ENCODE data around the gene CCDC40.

Gene CCDC40

GRCh38 chr17:80009391-80010282 is 26.8 kb upstream of the CCDC40 start:
- Histone ChIP-seq H3K36me3 (ENCODE audit: control insufficient read depth in 1 of 2, insufficient read depth in 2 of 2, low read length in 2 of 2) (peaks cover 7 to 26% of the 10 kb centered on the region in 2 donors), H3K4me1 (ENCODE audit: control insufficient read depth in 1 of 2, insufficient read depth in 2 of 2, low read length in 2 of 2) (peaks cover 0 to 10% of the 10 kb centered on the region in 2 donors), H3K4me3 (ENCODE audit: low read depth in 1 of 2, low read length in 2 of 2) (no peak overlapping the region), H3K9me3 (ENCODE audit: control insufficient read depth in 1 of 2, low read length in 2 of 2) (no peaks in the 10 kb centered on the region), H3K27ac (ENCODE audit: low read length) (no peak overlapping the region), H3K27me3 (ENCODE audit: low read depth, low read length) (no peaks in the 10 kb centered on the region)

- H3K27me3 ChIP-seq (ENCODE audit: low read depth, low read length), result no peaks in the 10 kb centered on the region
- H3K4me1 ChIP-seq (ENCODE audit: control insufficient read depth in 1 of 2, insufficient read depth in 2 of 2, low read length in 2 of 2), result peaks cover 0 to 10% of the 10 kb centered on the region in 2 donors
- H3K9me3 ChIP-seq (ENCODE audit: control insufficient read depth in 1 of 2, low read length in 2 of 2), result no peaks in the 10 kb centered on the region
- H3K27ac ChIP-seq (ENCODE audit: low read length), result no peak overlapping the region
- no peak overlapping the region for H3K4me3 ChIP-seq (ENCODE audit: low read depth in 1 of 2, low read length in 2 of 2)
- H3K36me3 ChIP-seq (ENCODE audit: control insufficient read depth in 1 of 2, insufficient read depth in 2 of 2, low read length in 2 of 2), result peaks cover 7 to 26% of the 10 kb centered on the region in 2 donors
Measured at GRCh38 chr17:80010283-80010858, 26.1 kb upstream of the CCDC40 start.

- H3K4me1 ChIP-seq (ENCODE audit: control insufficient read depth in 1 of 2, insufficient read depth in 2 of 2, low read length in 2 of 2), result peaks cover 0 to 4% of the 10 kb centered on the region in 2 donors
- H3K9me3 ChIP-seq (ENCODE audit: control insufficient read depth in 1 of 2, low read length in 2 of 2), result no peaks in the 10 kb centered on the region
- H3K27ac ChIP-seq (ENCODE audit: low read length), result no peak overlapping the region
- H3K36me3 ChIP-seq (ENCODE audit: control insufficient read depth in 1 of 2, insufficient read depth in 2 of 2, low read length in 2 of 2), result peaks cover 7 to 26% of the 10 kb centered on the region in 2 donors
- no peak overlapping the region for H3K4me3 ChIP-seq (ENCODE audit: low read depth in 1 of 2, low read length in 2 of 2)
- no peaks in the 10 kb centered on the region for H3K27me3 ChIP-seq (ENCODE audit: low read depth, low read length)
Measured at GRCh38 chr17:80011989-80012555, 24.4 kb upstream of the CCDC40 start.

GRCh38 chr17:80012765-80013741 is 23.4 kb upstream of the CCDC40 start:
- Histone ChIP-seq H3K4me1 (ENCODE audit: control insufficient read depth in 1 of 2, insufficient read depth in 2 of 2, low read length in 2 of 2) (peaks cover 0 to 4% of the 10 kb centered on the region in 2 donors), H3K27ac (ENCODE audit: low read length) (no peak overlapping the region), H3K36me3 (ENCODE audit: control insufficient read depth in 1 of 2, insufficient read depth in 2 of 2, low read length in 2 of 2) (peaks cover 4 to 26% of the 10 kb centered on the region in 2 donors), H3K9me3 (ENCODE audit: control insufficient read depth in 1 of 2, low read length in 2 of 2) (no peaks in the 10 kb centered on the region), H3K27me3 (ENCODE audit: low read depth, low read length) (no peaks in the 10 kb centered on the region), H3K4me3 (ENCODE audit: low read depth in 1 of 2, low read length in 2 of 2) (no peak overlapping the region)

- Histone ChIP-seq H3K4me1 (ENCODE audit: control insufficient read depth in 1 of 2, insufficient read depth in 2 of 2, low read length in 2 of 2) (no peaks in the 10 kb centered on the region), H3K36me3 (ENCODE audit: control insufficient read depth in 1 of 2, insufficient read depth in 2 of 2, low read length in 2 of 2) (peaks cover 4 to 9% of the 10 kb centered on the region in 2 donors), H3K4me3 (ENCODE audit: low read depth in 1 of 2, low read length in 2 of 2) (no peak overlapping the region), H3K27ac (ENCODE audit: low read length) (no peak overlapping the region), H3K9me3 (ENCODE audit: control insufficient read depth in 1 of 2, low read length in 2 of 2) (no peaks in the 10 kb centered on the region), H3K27me3 (ENCODE audit: low read depth, low read length) (no peaks in the 10 kb centered on the region)
Measured at GRCh38 chr17:80017226-80018010, 19.0 kb upstream of the CCDC40 start.

- Histone ChIP-seq H3K4me1 (ENCODE audit: control insufficient read depth in 1 of 2, insufficient read depth in 2 of 2, low read length in 2 of 2) (no peaks in the 10 kb centered on the region), H3K36me3 (ENCODE audit: control insufficient read depth in 1 of 2, insufficient read depth in 2 of 2, low read length in 2 of 2) (no peaks in the 10 kb centered on the region), H3K9me3 (ENCODE audit: control insufficient read depth in 1 of 2, low read length in 2 of 2) (no peaks in the 10 kb centered on the region), H3K27me3 (ENCODE audit: low read depth, low read length) (no peaks in the 10 kb centered on the region), H3K27ac (ENCODE audit: low read length) (no peak overlapping the region), H3K4me3 (ENCODE audit: low read depth in 1 of 2, low read length in 2 of 2) (no peak overlapping the region)
Measured at GRCh38 chr17:80018917-80019651, 17.4 kb upstream of the CCDC40 start.

GRCh38 chr17:80021600-80021999 is 14.8 kb upstream of the CCDC40 start:
- Histone ChIP-seq H3K27me3 (ENCODE audit: low read depth, low read length) (no peaks in the 10 kb centered on the region), H3K9me3 (ENCODE audit: control insufficient read depth in 1 of 2, low read length in 2 of 2) (no peaks in the 10 kb centered on the region), H3K4me3 (ENCODE audit: low read depth in 1 of 2, low read length in 2 of 2) (no peak overlapping the region), H3K4me1 (ENCODE audit: control insufficient read depth in 1 of 2, insufficient read depth in 2 of 2, low read length in 2 of 2) (peaks cover 0 to 3% of the 10 kb centered on the region in 2 donors), H3K27ac (ENCODE audit: low read length) (no peak overlapping the region), H3K36me3 (ENCODE audit: control insufficient read depth in 1 of 2, insufficient read depth in 2 of 2, low read length in 2 of 2) (no peaks in the 10 kb centered on the region)

- H3K4me1 ChIP-seq (ENCODE audit: control insufficient read depth in 1 of 2, insufficient read depth in 2 of 2, low read length in 2 of 2), result peaks cover 0 to 3% of the 10 kb centered on the region in 2 donors
- no peaks in the 10 kb centered on the region for H3K9me3 ChIP-seq (ENCODE audit: control insufficient read depth in 1 of 2, low read length in 2 of 2)
- H3K4me3 ChIP-seq (ENCODE audit: low read depth in 1 of 2, low read length in 2 of 2), result peak overlapping the region in 1 of 2 donors; percentile 42
- no peak overlapping the region for H3K27ac ChIP-seq (ENCODE audit: low read length)
- H3K36me3 ChIP-seq (ENCODE audit: control insufficient read depth in 1 of 2, insufficient read depth in 2 of 2, low read length in 2 of 2), result no peaks in the 10 kb centered on the region
- no peaks in the 10 kb centered on the region for H3K27me3 ChIP-seq (ENCODE audit: low read depth, low read length)
Measured at GRCh38 chr17:80023481-80024205, 12.8 kb upstream of the CCDC40 start.

- Histone ChIP-seq H3K9me3 (ENCODE audit: control insufficient read depth in 1 of 2, low read length in 2 of 2) (no peaks in the 10 kb centered on the region), H3K27ac (ENCODE audit: low read length) (no peak overlapping the region), H3K36me3 (ENCODE audit: control insufficient read depth in 1 of 2, insufficient read depth in 2 of 2, low read length in 2 of 2) (peaks cover 0 to 4% of the 10 kb centered on the region in 2 donors), H3K4me3 (ENCODE audit: low read depth in 1 of 2, low read length in 2 of 2) (peak overlapping the region in 1 of 2 donors; percentile 42), H3K4me1 (ENCODE audit: control insufficient read depth in 1 of 2, insufficient read depth in 2 of 2, low read length in 2 of 2) (peaks cover 0 to 3% of the 10 kb centered on the region in 2 donors), H3K27me3 (ENCODE audit: low read depth, low read length) (no peaks in the 10 kb centered on the region)
Measured at GRCh38 chr17:80024206-80024972, 12.1 kb upstream of the CCDC40 start.
